ENCODE data around the gene KIF1A.

GRCh38 chr2:240689975-240690374 lies 130.0 kb downstream of the KIF1A start:
- no peak for TF ChIP-seq CTCF (IDR thresholded peaks at IDR 0.05; ENCODE audit: low read length)
- TF ChIP-seq EZH2phosphoT487 (IDR thresholded peaks at IDR 0.05; ENCODE audit: low read length), result no peak
- no peak for TF ChIP-seq EZH2 (optimal IDR thresholded peaks at IDR 0.05; ENCODE audit: low read depth, low read length)

All from MM.1S (cell line).